Stimulated activated naive CD8-positive, alpha-beta T cell treated with anti-CD3 and anti-CD28 coated beads, Interleukin-15, Interleukin-2, amounts not matched to agents 100 U/mL and 50 U/mL, for 24 hours (primary cell): ENCODE data around the gene CLCN6.

Experiments
- ATAC-seq: fragments of 150-1000 bp; cut with Tn5 transposase; one replicate; pipeline ENCODE4 v1.10.0; 2021
- DNase-seq: peaks from one replicate; pipeline ENCODE4 v3.0.0; 2021

CLCN6 gene, protein sequence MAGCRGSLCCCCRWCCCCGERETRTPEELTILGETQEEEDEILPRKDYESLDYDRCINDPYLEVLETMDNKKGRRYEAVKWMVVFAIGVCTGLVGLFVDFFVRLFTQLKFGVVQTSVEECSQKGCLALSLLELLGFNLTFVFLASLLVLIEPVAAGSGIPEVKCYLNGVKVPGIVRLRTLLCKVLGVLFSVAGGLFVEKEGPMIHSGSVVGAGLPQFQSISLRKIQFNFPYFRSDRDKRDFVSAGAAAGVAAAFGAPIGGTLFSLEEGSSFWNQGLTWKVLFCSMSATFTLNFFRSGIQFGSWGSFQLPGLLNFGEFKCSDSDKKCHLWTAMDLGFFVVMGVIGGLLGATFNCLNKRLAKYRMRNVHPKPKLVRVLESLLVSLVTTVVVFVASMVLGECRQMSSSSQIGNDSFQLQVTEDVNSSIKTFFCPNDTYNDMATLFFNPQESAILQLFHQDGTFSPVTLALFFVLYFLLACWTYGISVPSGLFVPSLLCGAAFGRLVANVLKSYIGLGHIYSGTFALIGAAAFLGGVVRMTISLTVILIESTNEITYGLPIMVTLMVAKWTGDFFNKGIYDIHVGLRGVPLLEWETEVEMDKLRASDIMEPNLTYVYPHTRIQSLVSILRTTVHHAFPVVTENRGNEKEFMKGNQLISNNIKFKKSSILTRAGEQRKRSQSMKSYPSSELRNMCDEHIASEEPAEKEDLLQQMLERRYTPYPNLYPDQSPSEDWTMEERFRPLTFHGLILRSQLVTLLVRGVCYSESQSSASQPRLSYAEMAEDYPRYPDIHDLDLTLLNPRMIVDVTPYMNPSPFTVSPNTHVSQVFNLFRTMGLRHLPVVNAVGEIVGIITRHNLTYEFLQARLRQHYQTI

DNA sequence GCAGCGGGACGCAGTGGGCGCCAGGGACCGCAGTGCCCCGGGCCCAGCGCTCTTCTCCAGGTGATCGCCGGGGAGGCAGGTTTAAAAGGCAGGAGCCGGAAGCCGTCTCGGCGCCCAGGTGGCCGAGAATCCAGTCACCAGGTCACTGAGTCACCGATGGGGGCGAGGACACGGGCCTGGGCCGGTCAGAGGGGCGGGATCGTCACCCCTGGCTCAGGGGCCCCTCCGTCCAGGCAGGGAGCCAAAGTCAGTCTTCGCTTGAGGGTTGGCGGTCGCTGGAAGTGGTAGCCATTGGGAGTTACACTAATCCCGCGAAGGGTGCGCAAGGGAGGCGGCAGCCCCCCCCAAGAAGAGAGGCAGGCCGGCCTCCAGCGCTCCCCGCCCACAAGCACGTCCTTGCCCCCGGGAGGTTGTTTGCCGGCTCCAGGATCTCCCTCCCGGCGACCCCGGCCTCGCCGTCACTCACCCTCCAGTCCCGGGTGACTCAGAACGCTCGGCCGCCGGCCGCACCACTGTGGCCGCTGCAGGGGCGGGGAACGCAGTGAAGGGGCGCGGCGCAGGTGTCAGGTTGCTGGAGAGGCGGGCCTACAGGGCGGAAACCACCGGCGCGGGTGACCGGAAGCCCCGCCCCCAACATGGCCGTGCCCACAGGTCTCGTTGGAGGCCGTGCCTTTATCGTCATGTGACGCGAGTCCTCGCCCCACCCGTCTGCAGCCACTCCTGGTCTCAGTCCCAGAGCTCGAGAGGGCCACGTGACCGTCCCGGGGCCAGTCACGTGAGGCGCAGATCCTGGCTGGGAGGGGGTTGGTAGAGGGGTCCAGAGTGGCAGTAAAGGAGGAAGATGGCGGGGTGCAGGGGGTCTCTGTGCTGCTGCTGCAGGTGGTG, at the start of gene CLCN6, which contains the start of gene MTHFR:
Gene CLCN6, plus strand, starts transcription at position 770 of the 885 bp plus-strand sequence. Its CDS starts 72 bp downstream, at position 842.
Gene MTHFR, minus strand, starts transcription at position 543 of the 885 bp plus-strand sequence. CDS start 2,848 bp downstream, outside the sequence.
- ATAC-seq (peak; percentile 92), DNase-seq (peak; percentile 99)

DNA sequence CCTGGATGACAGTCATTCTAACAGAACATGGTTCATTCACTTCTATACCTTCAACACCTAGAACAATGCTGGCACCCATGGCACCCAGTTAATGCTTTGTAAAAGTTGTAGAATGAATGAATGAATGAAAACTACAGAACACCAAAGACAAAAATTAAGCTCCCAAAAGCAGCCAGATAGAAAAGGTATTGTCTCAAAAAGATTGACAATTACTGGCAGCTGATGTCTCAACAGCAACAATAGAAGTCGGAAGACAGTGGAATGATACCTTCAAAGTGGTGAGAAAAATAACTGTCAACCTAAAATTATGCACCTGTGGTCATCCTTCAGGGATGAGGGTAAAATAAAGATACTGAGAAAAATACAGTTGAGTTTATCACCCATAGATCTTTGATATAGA, 48.9 kb upstream of the CLCN6 start:
- no peak for ATAC-seq
- no peak for DNase-seq

DNA sequence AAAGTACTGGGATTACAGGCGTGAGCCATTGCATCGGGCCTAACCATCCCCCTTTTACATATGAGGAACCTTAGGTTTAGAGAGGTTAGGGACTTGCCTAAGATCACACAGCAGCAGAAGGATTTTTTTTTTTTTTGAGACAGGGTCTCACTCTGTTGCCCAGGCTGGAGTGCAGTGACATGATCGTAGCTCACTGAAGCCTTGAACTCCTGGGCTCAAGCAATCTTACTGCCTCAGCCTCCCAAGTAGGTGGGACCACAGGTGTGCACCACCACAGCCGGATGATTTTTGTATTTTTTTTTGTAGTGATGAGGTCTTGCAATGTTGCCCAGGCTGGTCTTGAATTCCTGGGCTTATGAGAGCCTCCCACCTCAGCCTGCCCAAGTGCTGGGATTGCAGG, 46.2 kb upstream of the CLCN6 start:
- DNase-seq: no peak
- ATAC-seq: no peak

DNA sequence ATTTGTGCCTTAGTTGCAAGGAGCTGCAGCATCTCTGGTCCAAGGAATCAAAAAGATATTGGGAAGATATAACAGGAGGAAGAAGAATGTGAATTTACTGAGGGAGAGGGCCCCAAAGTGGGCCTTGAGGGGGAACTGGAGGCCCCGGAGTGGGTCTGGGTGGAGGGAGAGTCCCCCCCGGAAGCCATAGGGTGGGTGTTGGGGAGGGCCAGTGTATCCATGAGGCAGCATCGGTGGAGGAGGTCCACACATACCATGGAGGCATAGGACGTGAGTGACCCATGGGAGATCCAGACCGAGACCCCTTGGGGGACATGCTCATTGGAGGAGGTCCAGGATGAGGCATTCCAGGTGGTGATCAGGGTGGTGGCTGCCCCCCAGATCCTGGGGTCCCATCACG, 44.7 kb upstream of the CLCN6 start:
- DNase-seq: no peak
- ATAC-seq: no peak

DNA sequence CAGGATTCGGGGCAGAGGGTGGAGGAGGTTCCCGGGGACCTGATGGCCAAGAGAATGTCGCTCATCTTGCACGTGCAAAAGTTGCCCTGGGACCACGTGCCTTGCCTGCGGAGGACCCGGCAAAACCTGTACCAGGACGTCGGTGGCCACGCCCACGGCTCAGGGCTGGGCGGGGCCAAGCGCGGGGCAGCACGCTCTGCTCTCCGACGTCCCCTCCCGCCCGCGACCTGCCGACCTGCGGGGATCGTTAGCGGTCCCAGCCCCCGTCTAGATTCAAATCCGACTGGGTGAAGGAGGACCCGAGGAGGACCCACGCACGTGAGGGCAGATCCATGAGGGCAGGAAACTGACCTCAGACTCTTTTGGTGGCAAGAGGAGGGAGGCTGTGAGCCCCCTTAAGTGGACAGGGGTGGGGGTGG, 44.0 kb upstream of the CLCN6 start, which contains the start of gene C1orf167:
Gene C1orf167, plus strand, starts transcription at position 206 of the 419 bp plus-strand sequence. CDS start 2,208 bp downstream, outside the sequence.
- no peak for ATAC-seq
- peak; percentile 43 for DNase-seq

DNA sequence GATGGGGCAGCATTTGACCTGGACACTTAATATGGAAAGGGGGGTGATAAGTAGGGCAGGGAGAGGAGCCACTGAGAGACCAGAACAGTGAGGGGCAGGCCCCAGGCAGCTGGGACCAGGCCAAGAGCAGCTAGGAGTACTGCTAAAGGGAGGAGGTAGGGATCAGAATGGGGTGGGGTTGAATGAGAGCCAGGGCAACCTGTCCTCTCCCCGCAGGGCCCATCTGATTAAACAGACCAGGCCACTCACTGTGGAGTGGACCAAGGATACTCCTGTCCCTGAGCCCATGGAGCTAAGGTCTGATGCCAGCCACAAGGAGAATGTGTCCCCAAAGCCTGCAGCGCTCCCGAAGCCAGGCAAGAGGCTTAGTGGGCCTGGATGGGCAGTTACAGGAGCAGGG, 41.9 kb upstream of the CLCN6 start:
- DNase-seq (no peak), ATAC-seq (no peak)

DNA sequence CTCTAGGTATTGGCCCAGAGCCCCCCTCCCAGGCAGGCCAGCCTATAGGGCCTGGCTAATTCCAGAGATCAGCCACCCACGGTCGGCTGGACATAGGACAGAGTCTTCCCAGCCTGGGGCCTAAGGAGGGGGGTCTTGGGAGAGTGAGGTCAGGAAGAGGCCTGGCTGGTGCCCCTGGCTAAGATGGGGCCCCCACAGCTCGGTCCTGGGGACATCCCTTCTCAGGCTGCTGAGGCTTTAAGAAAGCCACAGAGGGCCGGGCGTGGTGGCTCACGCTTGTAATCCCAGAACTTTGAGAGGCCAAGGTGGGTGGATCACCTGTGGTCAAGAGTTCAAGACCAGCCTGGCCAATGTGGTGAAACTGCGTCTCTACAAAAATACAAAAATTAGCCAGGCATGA, 41.5 kb upstream of the CLCN6 start:
- ATAC-seq (no peak), DNase-seq (no peak)

DNA sequence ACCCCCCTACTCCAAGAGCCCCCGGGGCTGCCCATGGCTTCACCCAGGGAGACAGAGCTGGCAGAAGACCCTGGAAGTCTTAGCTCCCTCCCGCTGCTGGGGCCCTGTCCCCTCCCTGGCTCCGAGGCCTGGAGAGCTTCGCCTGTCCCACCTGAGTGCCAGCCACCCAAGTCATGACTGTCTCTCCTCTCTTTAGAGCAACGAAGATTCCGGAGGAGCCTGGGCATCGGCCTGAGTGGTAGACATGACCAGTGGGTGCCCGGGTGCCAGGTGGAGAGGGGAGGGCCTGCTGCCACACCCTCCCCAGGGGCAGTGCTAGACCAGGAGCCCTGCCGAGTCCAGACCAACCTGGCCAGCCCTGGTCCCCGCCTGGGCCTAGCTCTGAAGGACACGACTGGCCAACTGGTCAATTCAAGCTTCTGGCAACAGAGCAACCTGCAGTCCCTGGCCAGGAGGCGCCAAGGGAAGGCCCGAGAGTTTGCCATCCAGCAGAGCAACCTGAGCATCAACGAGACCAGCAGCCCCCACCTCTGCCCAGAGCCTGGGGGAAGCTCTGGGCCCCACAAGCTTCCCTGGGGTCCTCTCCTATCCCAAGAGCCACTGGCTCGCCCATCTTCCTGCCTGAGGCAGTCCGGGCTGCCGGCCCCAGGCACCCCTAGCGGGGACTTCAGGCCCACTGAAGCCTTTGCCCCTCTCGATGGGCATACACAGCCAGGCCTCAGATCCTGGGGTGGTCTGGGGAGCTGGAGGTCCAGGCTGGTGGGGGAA, 40.1 kb upstream of the CLCN6 start:
- DNase-seq: no peak
- ATAC-seq: no peak

DNA sequence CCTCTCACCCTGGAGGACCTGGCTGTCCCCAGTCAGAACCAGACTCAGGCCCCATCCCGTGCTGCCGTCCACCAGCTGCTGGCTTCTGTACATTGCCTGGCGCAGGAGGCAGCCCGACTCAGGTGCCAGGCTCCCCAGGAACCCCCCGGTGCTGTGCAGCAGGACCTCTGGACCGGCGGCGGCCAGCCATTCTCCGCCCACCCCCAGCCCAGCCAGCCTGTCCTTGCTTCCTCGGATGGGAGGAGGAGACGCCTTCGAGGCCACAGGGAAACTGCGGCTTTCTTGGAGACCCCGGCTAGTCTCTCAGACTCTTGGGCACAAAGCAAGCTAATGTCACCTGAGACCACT, 39.6 kb upstream of the CLCN6 start:
- no peak for DNase-seq
- no peak for ATAC-seq

DNA sequence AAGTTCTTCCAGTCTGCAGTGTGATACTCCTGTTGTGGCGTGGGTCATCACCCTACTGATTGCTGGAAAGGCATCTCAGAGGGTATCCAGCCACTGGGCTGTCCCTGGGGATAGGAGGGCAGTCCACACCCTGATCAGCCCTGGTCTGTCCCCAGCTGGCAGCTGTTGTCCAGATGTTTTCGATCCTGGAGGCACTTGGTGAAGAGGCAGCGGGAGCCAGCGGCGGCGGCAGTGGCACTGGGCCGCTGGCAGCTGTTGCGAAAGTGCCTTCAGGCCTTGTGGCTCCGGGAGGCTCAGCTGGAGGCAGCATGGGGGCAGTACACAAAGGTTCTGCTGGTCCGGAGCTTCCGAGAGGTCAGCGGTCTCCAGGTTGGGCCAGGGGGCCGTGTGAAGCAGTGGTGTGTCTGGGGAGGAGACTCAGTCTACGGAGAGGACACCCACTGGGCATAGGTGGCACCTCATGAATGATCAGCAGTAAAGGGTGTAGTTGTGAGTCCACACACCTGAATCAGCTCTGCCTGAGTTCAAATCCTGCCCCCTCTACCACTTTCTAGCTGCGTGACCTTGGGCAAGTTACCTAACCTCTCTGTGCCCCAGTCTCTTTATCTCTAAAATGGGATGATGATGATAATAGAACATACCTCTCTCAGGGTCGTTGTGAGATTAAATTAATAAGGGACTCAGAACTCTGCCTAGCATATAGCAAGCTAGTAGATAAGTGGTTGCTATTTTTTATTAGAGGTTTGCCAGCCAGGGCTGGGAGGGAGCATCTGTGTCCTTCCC, 37.9 kb upstream of the CLCN6 start:
- no peak for ATAC-seq
- no peak for DNase-seq

DNA sequence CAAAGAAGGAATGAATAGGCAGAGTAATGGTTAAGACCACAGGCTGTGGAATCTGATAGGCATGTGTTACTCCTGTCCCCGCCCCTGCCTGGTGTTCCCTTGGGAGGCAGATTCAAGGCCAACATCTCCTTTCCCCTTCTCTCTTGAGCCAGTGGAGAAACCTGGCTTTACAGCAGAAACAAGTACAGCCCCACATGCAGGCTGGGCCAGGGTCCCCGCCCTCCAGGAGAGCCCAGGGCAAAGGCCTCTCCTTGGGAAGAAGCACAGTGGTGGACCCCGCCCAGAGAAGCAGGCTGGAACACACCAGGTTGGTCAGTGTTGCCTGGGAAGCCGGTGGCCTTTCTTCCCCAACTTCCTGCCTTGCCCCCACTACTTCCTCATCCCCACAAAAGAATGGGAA, 37.2 kb upstream of the CLCN6 start:
- DNase-seq (no peak), ATAC-seq (no peak)

DNA sequence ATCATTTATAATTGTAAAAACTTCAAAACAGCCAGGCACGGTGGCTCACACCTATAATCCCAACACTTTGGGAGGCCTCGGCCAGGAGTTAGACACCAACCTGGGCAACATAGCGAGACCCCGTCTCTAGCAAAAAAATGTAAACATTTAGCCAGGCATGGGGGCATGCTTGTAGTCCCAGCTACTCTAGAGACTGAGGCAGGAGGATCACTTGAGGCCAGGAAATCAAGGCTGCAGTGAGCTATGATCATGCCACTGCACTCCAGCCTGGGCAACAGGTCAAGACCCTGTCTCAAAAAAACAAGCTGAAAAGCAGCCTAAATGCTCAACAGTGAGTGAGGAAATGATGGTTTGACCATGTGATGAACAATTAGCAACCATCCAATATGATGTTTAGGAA, 36.7 kb upstream of the CLCN6 start:
- no peak for ATAC-seq
- no peak for DNase-seq

DNA sequence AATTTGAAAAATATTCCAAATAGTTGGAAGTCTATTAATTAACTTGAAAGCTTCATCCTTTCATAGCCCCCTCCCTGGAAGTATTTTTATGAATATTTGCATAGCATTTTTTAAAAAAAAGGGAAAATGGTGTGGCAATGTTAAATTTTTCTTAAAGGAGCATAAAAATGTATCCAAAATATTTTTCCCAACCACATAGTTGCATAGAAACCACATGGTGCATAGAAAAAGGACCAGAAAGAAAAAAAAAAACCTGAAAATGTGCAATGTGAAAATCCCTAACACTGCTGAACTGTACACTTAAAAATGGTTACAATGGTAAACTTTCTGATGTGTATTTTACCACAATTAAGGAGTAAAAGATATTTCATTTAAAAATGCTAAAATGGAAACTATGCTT, 36.0 kb upstream of the CLCN6 start:
- ATAC-seq: no peak

DNA sequence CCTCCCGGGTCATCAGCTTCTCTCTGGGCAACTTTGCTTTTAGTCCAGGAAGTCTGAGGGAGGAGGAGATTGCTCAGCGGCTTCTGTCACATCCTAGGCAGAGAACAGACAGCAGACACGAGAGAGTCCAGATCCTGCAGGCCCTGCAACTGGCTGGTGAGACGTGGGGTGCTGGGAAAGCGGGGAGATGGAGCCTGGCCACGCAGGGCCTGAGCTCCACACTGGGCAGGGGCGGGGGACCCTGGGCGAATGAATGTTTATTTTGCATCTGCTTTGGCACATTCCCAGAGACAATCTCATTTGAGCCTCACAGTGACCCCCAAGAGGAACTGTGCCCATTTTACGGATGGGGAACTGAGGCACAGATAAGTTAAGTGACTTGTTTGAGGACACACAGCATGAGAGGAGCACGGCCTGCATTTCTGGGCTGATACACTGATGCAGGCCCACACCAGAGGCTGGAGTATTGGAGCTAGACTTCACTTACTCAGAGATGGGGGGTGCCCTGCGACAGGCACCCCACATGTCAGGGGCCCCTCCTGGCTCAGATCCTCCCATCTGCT, 34.4 kb upstream of the CLCN6 start:
- DNase-seq: no peak
- no peak for ATAC-seq

More for the DNA sequence above, 36.0 kb upstream of the CLCN6 start:
- no peak for DNase-seq

DNA sequence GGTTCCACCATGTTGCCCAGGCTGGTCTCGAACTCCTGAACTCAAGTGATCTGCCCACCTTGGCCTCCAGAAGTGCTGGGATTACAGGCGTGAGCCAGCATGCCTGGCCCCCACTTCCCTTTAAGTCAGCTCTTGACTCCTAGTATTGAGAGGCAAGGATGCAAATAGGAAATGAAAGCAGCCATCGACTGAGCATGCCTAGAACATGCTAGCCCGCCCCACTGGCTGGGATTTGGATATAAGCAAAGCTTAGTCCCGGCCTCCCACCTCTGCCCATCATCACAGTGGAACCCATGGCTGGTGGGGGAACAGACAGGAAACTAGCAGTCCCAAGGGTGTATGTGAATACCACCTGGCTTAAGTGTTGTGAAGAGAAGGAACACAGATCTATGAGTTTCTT, 33.5 kb upstream of the CLCN6 start:
- no peak for DNase-seq
- ATAC-seq: no peak

DNA sequence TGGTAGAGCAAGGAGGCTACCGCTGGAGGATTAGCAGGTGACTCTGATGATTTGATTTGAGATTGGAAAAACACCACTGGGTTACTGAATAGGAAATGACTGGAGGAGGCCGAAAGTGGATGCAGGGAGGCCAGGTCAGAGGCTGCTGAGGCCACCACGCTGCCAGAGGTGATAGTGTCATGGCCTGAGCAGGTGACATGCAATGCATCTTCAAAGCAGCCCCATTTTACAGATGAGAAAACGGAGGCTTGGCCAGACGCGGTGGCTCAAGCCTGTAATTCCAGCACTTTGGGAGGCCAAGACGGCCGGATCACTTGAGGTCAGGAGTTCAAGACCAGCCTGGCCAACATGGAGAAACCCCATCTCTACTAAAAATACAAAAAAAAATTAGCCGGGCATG, 31.2 kb upstream of the CLCN6 start:
- DNase-seq: no peak
- no peak for ATAC-seq

DNA sequence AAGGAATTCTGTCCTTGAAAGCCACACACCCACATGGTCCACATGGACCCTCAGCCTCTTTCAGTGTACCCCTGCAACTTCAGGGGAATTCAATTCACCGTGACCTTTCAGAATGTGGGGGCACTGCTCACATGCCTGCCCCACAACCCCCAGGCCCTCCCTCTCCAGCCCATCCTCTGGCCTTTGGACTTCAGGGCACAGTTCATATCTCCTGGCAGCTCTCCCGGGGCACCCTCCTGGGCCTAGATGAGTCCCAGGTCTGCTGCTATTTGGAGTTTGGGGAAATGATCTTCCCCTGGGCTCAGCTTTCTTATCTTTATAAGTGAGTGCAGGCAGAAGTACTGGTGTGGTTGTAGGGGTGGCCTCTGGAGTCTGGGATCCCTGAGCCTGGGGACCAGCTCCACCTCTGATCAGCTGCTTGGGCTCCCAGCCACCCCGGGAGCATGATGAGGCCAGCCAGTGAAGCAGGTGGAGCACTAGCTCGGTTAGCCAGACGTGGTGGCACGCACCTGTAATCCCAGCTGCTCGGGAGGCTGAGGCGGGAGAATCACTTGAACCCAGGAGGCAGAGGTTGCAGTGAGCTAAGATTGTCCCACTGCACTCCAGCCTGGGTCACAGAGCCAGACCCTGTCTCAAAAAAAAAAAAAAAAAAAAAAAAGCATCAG, 28.2 kb upstream of the CLCN6 start:
- no peak for ATAC-seq
- DNase-seq: no peak

DNA sequence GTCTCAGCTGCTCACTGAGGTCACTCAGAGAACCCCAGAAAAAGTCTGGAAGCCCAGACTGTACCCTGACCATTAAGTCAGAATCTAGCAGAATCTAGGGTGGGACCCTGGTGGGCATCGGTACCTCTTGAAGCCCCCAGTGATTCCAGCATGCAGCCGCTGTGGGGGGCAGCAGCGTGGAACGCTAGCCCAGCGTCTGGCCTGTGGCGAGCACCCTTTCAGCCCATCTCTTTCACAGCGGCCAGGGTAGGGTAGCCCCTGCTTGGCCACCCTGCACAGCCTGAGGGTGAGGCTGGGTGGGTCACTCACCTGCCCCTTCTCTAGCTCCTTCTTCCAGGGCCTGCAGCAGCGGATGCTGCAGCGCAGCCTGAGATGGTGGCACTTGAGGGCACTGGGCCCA, 27.7 kb upstream of the CLCN6 start:
- DNase-seq: no peak
- ATAC-seq: no peak

DNA sequence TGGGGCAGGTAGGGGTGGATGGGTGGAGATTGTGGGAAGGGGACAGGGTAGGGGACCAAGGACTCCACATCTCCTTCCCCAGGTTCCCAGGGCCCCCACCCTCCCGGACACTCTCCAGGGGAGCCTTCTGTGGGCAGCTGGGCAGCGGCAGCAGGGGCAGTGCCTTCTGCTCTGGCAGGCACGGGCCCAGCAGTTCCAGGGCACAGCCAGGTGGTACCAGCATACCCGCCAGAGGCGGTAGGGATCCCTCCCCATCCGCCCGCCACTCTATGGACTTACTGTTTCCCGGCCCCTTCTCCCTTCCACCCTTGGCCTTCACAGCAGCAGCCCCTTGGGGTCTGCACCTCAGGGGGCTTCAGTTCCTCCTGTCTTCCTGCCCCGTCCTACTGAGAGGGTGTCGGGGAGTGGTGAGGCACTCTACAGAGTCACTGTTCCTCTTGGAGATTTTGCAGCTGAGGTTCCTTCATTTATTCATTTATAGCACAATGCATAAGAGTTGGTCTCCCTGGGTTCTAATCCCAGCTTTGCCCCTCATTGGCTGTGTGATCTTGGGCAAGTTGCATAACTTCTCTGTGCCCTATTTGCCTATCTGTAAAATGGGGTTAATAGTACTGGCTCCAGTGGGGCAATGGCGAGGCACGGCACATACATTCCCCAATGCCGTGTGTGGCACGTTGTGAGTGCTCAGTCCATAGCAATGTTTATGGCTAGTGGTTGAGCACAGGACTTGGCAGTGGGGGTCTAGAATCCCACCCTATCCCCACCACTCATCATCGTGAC, 27.0 kb upstream of the CLCN6 start:
- ATAC-seq (no peak), DNase-seq (no peak)
